B cell (primary cell): ENCODE measurements around the gene PCNX3.
A peak's percentile ranks its signal among the peaks of the same experiment; 100 is the strongest.

Experiments
- CTCF ChIP-seq: fragments of 200-600 bp; IDR thresholded peaks from one replicate; pipeline ENCODE4 v1.8.0; 2022; ENCODE audit warnings: antibody characterized with exemption, mild to moderate bottlenecking
- EZH2 ChIP-seq: IDR thresholded peaks from 2 replicates; pipeline ENCODE4 v1.6.1; 2012; ENCODE audit warnings: borderline replicate concordance, low read depth, mild to moderate bottlenecking, moderate library complexity, low read length; ENCODE audit not compliant: insufficient read depth, poor library complexity, severe bottlenecking

GRCh38 chr11:65593518-65594414 is 21.8 kb upstream of the PCNX3 start:
- TF ChIP-seq CTCF (peak; percentile 74), EZH2 (no peak)
